Tibial artery (tissue), 4 donors: ENCODE data around the gene COL6A3.
"Not testable (repeated sequence)": the region's sequence is repeated elsewhere in the genome, so short reads cannot be mapped to it uniquely, and the experiment has no call there.

Source experiments
- DNase-seq, 2 donors: peaks; one replicate each; pipeline ENCODE4 v3.0.0-alpha.2; 2019
- H3K27ac ChIP-seq, 2 donors: fragments of 200-600 bp; sonication (generic) in 1 of 2; 1 replicate in 1 of 2; 2 replicates in 1 of 2; pipeline ENCODE4 v1.5.1; 2018 to 2019; ENCODE audit warnings: mild to moderate bottlenecking in 1 of 2
- H3K27me3 ChIP-seq, 2 donors: fragments of 200-600 bp; sonication (generic) in 1 of 2; one replicate each; pipeline versions ENCODE4 v1.5.1 to v1.6.0; 2016 to 2019
- H3K36me3 ChIP-seq, 3 donors: fragments of 200-600 bp; sonication (generic) in 2 of 3; one replicate each; pipeline ENCODE4 v1.5.1; 2016 to 2019; ENCODE audit warnings: mild to moderate bottlenecking in 2 of 3
- H3K4me1 ChIP-seq, 4 donors: fragments of 200-600 bp; sonication (generic) in 2 of 4; 1 replicate in 3 of 4; 2 replicates in 1 of 4; pipeline ENCODE4 v1.5.1; 2016 to 2019
- H3K4me3 ChIP-seq, 2 donors: fragments of 200-600 bp; sonication (generic) in 1 of 2; 1 replicate in 1 of 2; 2 replicates in 1 of 2; pipeline ENCODE4 v1.5.1; 2018 to 2019; ENCODE audit warnings: mild to moderate bottlenecking in 2 of 2
- H3K9me3 ChIP-seq, 3 donors: fragments of 200-600 bp; sonication (generic) in 1 of 3; one replicate each; pipeline ENCODE4 v1.5.1; 2016 to 2019
- intact Hi-C: fragments of 100-400 bp; cut with DNase I; formaldehyde crosslinking; loops from one replicate; pipeline ENCODE4 v1.15.0; 2023; ENCODE audit warnings: low total_unique reads
- TF ChIP-seq, protein P1 (sequence below), 2 experiments: fragments of 200-600 bp in 1 of 2; fragments of 450-650 bp in 1 of 2; IDR thresholded peaks; one replicate each; pipeline ENCODE4 v1.5.1; 2017 to 2019; ENCODE audit warnings: antibody characterized with exemption in 2 of 2, mild to moderate bottlenecking in 1 of 2, moderate library complexity in 1 of 2

Gene COL6A3

DNA sequence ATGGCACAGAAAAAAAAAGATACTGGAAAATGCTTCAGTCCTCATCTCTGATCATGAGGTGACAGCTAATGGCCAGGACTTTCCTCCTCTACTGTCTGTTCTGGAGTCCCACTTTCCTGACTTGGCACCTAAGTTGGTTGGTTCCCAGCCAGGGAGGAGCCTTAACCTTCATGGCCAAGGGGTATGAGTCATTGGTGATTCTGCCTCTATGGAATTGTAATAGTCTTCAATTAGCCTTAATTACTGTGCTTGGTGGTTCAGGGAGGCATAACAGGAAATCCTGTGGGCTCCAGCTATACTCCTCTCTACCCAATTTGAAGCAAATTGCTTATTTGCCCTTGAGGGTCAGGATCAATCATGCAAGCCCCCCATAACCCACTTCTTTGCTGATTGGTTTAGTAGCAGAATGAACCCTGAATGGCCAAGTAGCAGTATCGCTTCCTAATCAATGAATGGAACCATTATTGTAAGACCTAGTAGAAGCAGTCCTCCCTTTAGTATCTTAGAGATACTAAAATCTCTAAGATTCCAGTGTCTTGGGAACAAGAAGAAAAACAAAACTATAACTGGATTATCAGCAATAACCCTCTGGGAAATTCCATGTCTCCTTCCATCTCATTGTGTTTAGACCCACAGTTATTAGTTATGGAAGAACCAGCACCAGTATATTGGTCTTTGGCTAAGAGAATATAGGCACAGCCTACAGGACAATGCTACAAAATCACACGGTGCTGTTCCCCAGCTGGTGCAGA, 109.0 kb downstream of the COL6A3 start:
- H3K9me3 ChIP-seq = no peaks in the 10 kb centered on the region
- intact Hi-C loops = no loop called here
- H3K4me1 ChIP-seq = peaks cover 0 to 52% (median 21%) of the 10 kb centered on the region in 4 donors
- H3K27ac ChIP-seq = no peak overlapping the region
- TF ChIP-seq, protein P1, sequence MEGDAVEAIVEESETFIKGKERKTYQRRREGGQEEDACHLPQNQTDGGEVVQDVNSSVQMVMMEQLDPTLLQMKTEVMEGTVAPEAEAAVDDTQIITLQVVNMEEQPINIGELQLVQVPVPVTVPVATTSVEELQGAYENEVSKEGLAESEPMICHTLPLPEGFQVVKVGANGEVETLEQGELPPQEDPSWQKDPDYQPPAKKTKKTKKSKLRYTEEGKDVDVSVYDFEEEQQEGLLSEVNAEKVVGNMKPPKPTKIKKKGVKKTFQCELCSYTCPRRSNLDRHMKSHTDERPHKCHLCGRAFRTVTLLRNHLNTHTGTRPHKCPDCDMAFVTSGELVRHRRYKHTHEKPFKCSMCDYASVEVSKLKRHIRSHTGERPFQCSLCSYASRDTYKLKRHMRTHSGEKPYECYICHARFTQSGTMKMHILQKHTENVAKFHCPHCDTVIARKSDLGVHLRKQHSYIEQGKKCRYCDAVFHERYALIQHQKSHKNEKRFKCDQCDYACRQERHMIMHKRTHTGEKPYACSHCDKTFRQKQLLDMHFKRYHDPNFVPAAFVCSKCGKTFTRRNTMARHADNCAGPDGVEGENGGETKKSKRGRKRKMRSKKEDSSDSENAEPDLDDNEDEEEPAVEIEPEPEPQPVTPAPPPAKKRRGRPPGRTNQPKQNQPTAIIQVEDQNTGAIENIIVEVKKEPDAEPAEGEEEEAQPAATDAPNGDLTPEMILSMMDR (IDR thresholded peaks at IDR 0.05) = no peak
- H3K27me3 ChIP-seq = no peaks in the 10 kb centered on the region
- H3K36me3 ChIP-seq = no peaks in the 10 kb centered on the region
- no peak for DNase-seq
- no peak overlapping the region for H3K4me3 ChIP-seq

DNA sequence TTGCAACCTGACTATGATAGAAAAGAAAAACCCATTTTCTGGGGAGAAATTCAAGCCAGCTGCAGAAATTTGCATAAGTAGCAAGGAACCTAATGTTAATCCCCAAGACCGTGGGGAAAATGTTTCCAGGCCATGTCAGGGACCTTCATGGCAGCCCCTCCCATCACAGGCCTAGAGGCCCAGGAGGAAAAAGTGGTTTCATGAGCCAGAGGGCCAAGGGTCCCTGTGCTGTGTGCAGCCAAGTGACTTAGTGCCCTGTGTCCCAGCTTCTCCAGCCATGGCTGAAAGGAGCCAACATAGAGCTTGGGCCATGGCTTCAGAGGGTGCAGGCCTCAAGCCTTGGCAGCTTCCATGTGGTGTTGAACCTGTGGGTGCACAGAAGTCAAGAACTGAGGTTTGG, 110.7 kb downstream of the COL6A3 start:
- H3K9me3 ChIP-seq, intact Hi-C loops: not testable (repeated sequence)

DNA sequence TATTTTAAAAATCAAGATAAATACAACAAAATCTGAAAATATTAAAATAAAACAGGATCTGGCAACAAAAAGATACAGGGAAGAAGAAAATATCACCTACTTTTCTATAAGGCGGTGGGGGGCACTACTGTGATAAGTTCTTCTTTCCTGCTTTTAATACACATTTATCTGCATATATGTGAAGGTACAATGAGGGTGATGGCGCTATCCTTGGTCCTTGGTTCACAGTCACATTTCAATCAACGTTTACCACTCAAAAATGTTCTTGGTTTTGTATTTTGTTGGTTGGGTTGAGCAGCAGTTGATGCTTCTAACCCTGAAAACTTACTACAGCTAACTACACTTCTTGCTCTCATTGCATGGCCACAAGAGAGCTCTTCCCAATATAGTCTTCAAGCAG, 112.4 kb downstream of the COL6A3 start:
- Histone ChIP-seq H3K4me1 (peaks cover 0 to 33% (median 9%) of the 10 kb centered on the region in 4 donors), H3K27ac (no peak overlapping the region), H3K36me3 (no peaks in the 10 kb centered on the region), H3K4me3 (no peak overlapping the region), H3K27me3 (no peaks in the 10 kb centered on the region), H3K9me3 (no peaks in the 10 kb centered on the region)
- TF ChIP-seq, protein P1 (IDR thresholded peaks at IDR 0.05) = no peak
- intact Hi-C loops = no loop called here
- DNase-seq = no peak

More for the DNA sequence above, 110.7 kb downstream of the COL6A3 start:
- H3K4me1 ChIP-seq = peaks cover 0 to 39% (median 13%) of the 10 kb centered on the region in 4 donors
- not testable (repeated sequence) for DNase-seq, H3K27me3 ChIP-seq, H3K4me3 ChIP-seq, H3K27ac ChIP-seq, H3K36me3 ChIP-seq

DNA sequence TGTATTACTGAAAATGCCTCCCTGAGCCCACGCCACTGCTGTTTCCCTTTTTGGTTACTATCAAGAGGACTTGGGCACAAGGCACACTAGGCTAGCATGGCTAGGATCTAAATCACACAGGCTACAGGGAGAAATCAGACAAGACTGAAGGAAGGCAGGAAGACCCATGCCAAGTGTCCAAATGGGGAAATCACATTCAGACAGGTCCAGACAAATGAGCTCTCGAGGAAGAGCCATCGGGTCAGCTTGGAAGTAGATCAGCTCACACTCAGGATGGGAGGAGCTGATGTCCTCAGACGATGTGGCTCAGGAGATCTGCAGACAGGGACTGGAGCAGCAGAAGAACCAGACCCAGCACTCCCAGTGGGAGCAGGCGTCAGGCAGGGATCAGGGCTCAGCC, 113.2 kb downstream of the COL6A3 start:
- H3K27ac ChIP-seq = no peak overlapping the region
- H3K4me1 ChIP-seq = peaks cover 0 to 32% (median 11%) of the 10 kb centered on the region in 4 donors
- no peak for DNase-seq
- no peaks in the 10 kb centered on the region for H3K36me3 ChIP-seq
- intact Hi-C loops = no loop called here
- H3K4me3 ChIP-seq = no peak overlapping the region
- H3K9me3 ChIP-seq = no peaks in the 10 kb centered on the region
- no peaks in the 10 kb centered on the region for H3K27me3 ChIP-seq
- TF ChIP-seq, protein P1 (IDR thresholded peaks at IDR 0.05) = no peak

DNA sequence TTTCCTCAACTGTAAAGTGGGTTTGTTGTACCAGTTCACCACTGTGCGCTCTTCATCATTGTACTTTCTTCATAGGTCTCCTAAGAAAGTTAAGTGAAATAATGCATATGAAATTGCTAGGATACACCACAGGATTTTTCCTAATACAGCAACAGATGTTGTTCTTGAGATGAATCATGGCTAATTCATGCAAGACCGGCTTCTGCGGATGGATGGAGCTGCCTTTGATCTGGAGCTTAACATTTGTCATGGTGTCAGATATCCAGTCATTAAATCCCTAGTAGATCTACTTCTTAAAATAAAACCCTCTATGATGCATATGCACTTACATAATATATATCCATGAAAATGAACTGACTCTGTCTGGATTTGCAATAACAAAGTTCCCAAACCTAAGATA, 114.1 kb downstream of the COL6A3 start:
- Histone ChIP-seq H3K36me3 (no peaks in the 10 kb centered on the region), H3K27me3 (no peaks in the 10 kb centered on the region), H3K9me3 (no peaks in the 10 kb centered on the region), H3K4me3 (no peak overlapping the region), H3K27ac (no peak overlapping the region), H3K4me1 (peaks cover 0 to 25% (median 9%) of the 10 kb centered on the region in 4 donors)
- TF ChIP-seq, protein P1 (IDR thresholded peaks at IDR 0.05) = no peak
- no peak for DNase-seq
- intact Hi-C loops = no loop called here

DNA sequence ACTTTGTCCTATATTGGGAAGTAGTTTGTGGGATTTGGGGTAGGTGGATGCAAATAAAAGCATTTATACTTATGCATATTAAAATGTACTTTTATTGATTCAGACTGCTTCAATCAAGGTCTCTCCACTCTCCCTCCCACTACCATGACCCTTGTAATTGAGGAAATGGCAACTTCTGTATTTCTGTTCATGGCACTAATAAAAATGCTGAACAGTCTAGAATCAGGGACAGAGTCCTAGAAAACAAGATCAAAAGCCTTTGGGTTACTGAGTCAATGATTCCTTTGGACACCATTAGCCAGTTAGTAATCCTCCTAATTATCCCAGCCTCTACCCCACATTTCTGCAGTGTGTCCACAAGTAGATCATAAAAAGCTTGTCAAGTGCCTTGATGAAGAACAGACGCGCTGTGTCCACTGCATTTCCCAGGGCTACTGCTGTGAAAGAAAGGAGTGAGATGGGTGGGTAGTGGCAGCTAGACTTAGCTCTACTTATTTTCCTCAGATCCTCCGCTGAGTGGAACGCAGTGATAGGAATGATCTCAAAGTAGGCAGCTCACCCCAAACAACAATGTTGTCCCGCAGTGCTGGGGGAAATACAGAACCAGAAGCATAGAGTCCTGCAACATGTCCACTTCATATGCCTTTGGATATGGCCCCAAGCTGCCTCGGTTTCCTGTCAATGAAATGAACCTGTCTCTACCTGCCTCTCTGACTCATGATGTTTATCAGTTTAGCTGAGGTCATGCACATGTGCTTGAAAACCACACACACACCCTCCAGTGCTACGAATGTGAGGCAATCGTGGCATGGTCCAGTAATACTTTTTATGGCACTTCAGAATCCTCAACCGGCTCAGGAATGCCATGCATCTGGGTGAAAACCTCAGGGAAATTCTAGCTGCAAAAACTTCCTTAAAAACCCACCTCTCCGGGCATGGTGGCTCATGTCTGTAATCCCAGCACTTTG, 115.5 kb downstream of the COL6A3 start:
- no peaks in the 10 kb centered on the region for H3K9me3 ChIP-seq
- H3K36me3 ChIP-seq = no peaks in the 10 kb centered on the region
- DNase-seq = no peak
- intact Hi-C loops = no loop called here
- peaks cover 0 to 25% (median 7%) of the 10 kb centered on the region in 4 donors for H3K4me1 ChIP-seq
- no peak overlapping the region for H3K4me3 ChIP-seq
- H3K27ac ChIP-seq = no peak overlapping the region
- TF ChIP-seq, protein P1 (IDR thresholded peaks at IDR 0.05) = no peak
- no peaks in the 10 kb centered on the region for H3K27me3 ChIP-seq
